Esophagus muscularis mucosa (tissue), 4 donors: ENCODE data around the gene FBXO34. TPM values are rescaled to one million over a fixed set of nuclear protein-coding genes. Genes with fewer than 3 reads are reported as not detected.

Experiments used
- DNase-seq: peaks from one replicate; pipeline ENCODE4 v3.0.0-alpha.2; 2017; ENCODE audit errors: extremely low spot score
- H3K27ac ChIP-seq, 4 donors: fragments of 200-600 bp; sonication (generic); replicated peaks in 1 of 4; 1 replicate in 3 of 4; 2 replicates in 1 of 4; pipeline ENCODE4 v1.5.1; 2016 to 2019; ENCODE audit warnings: mild to moderate bottlenecking in 1 of 4
- H3K27me3 ChIP-seq, 4 donors: fragments of 200-600 bp; sonication (generic); one replicate each; pipeline versions ENCODE4 v1.5.1 to v1.6.0; 2016 to 2019
- H3K36me3 ChIP-seq, 4 donors: fragments of 200-600 bp; sonication (generic); one replicate each; pipeline ENCODE4 v1.5.1; 2016 to 2019
- H3K4me1 ChIP-seq, 4 donors: fragments of 200-600 bp; sonication (generic); one replicate each; pipeline ENCODE4 v1.5.1; 2016 to 2019
- H3K4me3 ChIP-seq, 4 donors: fragments of 200-600 bp; sonication (generic); 1 replicate in 2 of 4; 2 replicates in 2 of 4; pipeline ENCODE4 v1.5.1; 2016 to 2019; ENCODE audit warnings: mild to moderate bottlenecking in 4 of 4, moderate library complexity in 1 of 4
- H3K9me3 ChIP-seq, 4 donors: fragments of 200-600 bp; sonication (generic); 1 replicate in 3 of 4; 2 replicates in 1 of 4; pipeline ENCODE4 v1.5.1; 2016 to 2019
- EP300 ChIP-seq: sonication (generic); formaldehyde crosslinking; IDR thresholded peaks from one replicate; pipeline ENCODE4 v1.6.1; 2017; ENCODE audit warnings: antibody characterized with exemption
- POLR2A ChIP-seq: fragments of 450-650 bp; IDR thresholded peaks from one replicate; pipeline ENCODE4 v1.6.1; 2017; ENCODE audit warnings: antibody characterized with exemption, moderate library complexity, mild to moderate bottlenecking, low read depth
- POLR2AphosphoS5 ChIP-seq, 2 donors: sonication (generic); formaldehyde crosslinking; IDR thresholded peaks; one replicate each; pipeline ENCODE4 v1.6.1; 2017; ENCODE audit warnings: antibody characterized with exemption in 2 of 2
- WGBS: methylation state at CpG from one replicate; pipeline ENCODE4 v1.1.5; 2018; 5-methylcytosine and 5-hydroxymethylcytosine counted together
- intact Hi-C: fragments of 100-400 bp; cut with DNase I; formaldehyde crosslinking; loops from one replicate; pipeline ENCODE4 v1.15.1; 2023
- total RNA-seq, 4 donors: library from RNA; depleted of rRNA; stranded (reverse); fragments of >200 nt; gene quantifications; one replicate each; pipeline versions ENCODE4 v1.1.0 to v1.2.1, GENCODE V29; 2016
- TF ChIP-seq, protein P1 (sequence below), 3 experiments: fragments of 200-600 bp in 2 of 3; fragments of 450-650 bp in 1 of 3; sonication (generic) in 2 of 3; IDR thresholded peaks; one replicate each; pipeline ENCODE4 v1.5.1; 2017 to 2019; ENCODE audit warnings: antibody characterized with exemption in 3 of 3, mild to moderate bottlenecking in 2 of 3, moderate library complexity in 1 of 3

FBXO34 gene
- total RNA-seq, 4 donors from 2014 or later: 16.2 to 22.0 (median 20.4) TPM

DNA sequence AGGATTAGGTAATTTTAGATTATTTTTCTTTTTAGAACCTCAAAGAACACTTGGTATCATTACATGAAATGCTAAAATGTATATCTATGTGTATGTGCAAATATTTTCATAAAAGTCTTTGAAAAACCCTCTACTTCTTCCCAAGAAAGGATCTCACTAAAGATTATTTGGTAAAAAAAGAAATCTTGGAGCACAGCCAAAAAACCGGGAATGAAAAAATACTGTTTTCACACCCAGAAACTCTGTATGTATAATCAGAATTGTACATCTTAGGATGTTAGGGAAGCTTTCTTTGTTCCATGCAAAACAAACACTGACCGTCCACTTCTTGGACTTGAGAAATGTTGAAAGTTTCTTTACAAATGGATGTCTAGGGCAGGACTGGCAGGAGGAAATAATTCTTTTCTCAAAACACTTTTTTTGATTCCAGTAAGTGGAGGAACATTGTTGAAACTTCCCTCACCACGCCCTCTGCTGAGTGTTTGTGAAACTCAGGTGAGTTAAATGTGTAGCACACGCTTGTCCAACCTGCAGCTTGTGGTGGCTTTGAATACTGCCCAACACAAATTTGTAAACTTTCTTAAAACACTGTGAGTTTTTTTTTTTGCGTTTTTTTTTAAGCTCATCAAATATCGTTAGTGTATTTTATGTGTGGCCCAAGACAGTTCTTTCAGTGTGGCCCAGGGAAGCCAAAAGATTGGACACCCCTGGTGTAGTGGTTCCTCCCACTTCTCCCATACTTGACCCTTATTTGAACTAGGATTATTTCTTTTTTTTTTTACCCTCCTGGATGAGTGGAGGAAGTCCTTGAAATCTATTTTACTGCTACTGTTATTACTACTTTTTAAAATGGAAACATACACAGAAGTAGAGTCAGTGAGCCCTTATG is 26.6 kb downstream of the FBXO34 start:
- peaks cover 29 to 32% (median 30%) of the 10 kb centered on the region in 4 donors for H3K4me1 ChIP-seq
- no peak overlapping the region for H3K4me3 ChIP-seq
- H3K27me3 ChIP-seq: no peaks in the 10 kb centered on the region
- H3K27ac ChIP-seq: no peak overlapping the region
- intact Hi-C loops: no loop called here
- 65% methylated on average over 6 of the region's 6 CpGs for WGBS
- DNase-seq: no peak
- peaks cover 0 to 11% (median 4%) of the 10 kb centered on the region in 4 donors for H3K36me3 ChIP-seq
- no peaks in the 10 kb centered on the region for H3K9me3 ChIP-seq
- no peak for TF ChIP-seq POLR2AphosphoS5 (IDR thresholded peaks at IDR 0.05)
- TF ChIP-seq, protein P1, sequence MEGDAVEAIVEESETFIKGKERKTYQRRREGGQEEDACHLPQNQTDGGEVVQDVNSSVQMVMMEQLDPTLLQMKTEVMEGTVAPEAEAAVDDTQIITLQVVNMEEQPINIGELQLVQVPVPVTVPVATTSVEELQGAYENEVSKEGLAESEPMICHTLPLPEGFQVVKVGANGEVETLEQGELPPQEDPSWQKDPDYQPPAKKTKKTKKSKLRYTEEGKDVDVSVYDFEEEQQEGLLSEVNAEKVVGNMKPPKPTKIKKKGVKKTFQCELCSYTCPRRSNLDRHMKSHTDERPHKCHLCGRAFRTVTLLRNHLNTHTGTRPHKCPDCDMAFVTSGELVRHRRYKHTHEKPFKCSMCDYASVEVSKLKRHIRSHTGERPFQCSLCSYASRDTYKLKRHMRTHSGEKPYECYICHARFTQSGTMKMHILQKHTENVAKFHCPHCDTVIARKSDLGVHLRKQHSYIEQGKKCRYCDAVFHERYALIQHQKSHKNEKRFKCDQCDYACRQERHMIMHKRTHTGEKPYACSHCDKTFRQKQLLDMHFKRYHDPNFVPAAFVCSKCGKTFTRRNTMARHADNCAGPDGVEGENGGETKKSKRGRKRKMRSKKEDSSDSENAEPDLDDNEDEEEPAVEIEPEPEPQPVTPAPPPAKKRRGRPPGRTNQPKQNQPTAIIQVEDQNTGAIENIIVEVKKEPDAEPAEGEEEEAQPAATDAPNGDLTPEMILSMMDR (IDR thresholded peaks at IDR 0.05): no peak
- TF ChIP-seq POLR2A: no peak

DNA sequence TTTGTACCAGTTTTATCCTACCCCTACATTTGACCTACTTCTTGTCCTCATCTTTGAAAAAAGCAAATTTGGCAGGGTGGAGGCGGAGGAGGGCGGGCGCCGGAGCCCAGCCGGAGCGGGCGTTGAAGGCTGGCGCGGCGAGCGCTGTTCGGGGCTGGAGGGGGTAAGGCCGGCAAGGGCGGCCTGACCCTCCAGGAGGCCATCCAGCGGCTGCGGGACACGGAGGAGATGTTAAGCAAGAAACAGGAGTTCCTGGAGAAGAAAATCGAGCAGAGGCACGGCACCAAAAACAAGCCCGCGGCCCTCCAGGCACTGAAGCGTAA is 27.2 kb downstream of the FBXO34 start:
- no peaks in the 10 kb centered on the region for H3K27me3 ChIP-seq
- 95% methylated on average over 22 of the region's 22 CpGs for WGBS
- H3K36me3 ChIP-seq: peaks cover 0 to 11% (median 4%) of the 10 kb centered on the region in 4 donors
- intact Hi-C loops: no loop called here
- H3K27ac ChIP-seq: no peak overlapping the region
- no peaks in the 10 kb centered on the region for H3K9me3 ChIP-seq
- no peak for DNase-seq
- TF ChIP-seq POLR2AphosphoS5 (IDR thresholded peaks at IDR 0.05) (no peak), EP300 (no peak), POLR2A (no peak)
- TF ChIP-seq, protein P1 (IDR thresholded peaks at IDR 0.05): no peak
- no peak overlapping the region for H3K4me3 ChIP-seq
- H3K4me1 ChIP-seq: peaks cover 35 to 38% (median 36%) of the 10 kb centered on the region in 4 donors

DNA sequence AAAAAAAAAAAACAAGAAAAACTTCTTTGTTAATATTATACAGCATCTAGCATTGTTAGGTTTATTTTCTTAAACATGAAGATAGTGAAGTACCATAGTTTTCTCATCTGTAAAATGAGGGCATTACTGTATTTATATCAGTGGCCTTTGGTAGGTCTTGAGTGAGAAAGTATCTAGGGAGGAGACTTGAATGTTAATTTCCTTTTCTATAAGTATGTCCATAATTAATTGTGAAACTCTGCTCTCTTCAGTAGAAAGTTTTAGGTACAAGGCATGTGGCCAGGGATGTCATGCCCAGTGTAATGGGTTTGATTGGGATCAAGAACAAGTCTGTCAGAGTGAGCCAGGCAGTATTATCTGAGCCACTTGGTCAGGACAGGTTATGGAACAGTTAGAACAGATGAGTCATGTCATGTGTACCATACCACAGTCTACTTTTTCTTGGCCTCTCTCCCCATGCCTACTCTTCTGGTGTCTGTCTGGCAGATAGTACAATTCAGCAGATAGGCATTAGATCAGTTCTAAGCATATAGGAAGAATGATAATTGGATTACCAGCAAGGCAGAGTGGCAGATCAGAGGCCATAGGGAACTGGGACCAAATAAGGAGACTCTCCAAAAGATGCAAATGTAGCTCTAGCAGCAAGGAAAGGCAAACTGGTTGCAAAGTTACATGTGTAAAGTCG is 30.4 kb downstream of the FBXO34 start:
- no peak overlapping the region for H3K27ac ChIP-seq
- H3K27me3 ChIP-seq: no peaks in the 10 kb centered on the region
- no peak overlapping the region for H3K4me3 ChIP-seq
- intact Hi-C loops: no loop called here
- 95% methylated on average over 1 of the region's 1 CpG for WGBS
- H3K36me3 ChIP-seq: peaks cover 0 to 11% (median 4%) of the 10 kb centered on the region in 4 donors
- no peak for DNase-seq
- no peaks in the 10 kb centered on the region for H3K9me3 ChIP-seq
- peaks cover 42 to 49% (median 48%) of the 10 kb centered on the region in 4 donors for H3K4me1 ChIP-seq
- TF ChIP-seq, protein P1 (IDR thresholded peaks at IDR 0.05): no peak
- TF ChIP-seq POLR2A (no peak), POLR2AphosphoS5 (IDR thresholded peaks at IDR 0.05) (peak in 1 of 2 donors; percentile 24)

DNA sequence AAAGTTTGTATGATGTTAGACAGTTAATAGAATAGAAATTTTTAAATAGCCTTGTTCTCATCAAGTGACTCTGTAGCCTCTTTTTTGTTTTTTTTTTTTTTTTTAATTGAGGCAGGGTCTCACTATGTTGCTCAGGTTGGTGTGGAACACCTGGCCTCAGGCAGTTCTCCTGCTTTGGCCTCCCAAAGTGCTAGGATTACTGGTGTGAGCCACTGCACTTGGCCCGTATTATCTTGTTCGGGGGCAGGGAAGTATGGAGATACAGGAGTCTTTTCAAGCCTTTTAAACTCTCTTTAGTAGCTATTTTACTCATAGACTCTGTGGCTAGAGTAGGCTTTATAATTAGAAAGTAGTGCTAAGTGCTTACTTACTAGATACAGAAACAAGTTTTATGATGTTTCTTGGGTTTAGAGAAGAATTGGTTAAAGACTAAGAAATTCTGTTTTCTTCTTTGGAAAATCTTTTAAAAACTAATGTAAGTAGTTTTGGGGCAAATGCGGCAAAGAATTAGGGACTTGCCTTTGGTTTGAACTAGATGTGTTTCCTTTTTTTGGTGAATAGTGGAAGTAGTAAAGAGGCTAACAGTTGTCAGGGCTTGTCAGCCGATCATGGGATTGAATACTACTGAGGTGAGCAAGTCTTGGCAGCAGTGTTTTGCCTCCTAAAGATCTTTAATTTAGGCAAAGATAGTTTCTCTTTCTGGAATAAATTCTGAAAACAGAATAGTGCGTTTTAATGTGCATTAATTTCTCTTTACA is 31.3 kb downstream of the FBXO34 start:
- intact Hi-C loops: no loop called here
- TF ChIP-seq, protein P1 (IDR thresholded peaks at IDR 0.05): no peak
- TF ChIP-seq EP300 (no peak), POLR2A (no peak), POLR2AphosphoS5 (IDR thresholded peaks at IDR 0.05) (no peak)
- H3K4me3 ChIP-seq: no peak overlapping the region
- H3K27ac ChIP-seq: no peak overlapping the region
- H3K9me3 ChIP-seq: no peaks in the 10 kb centered on the region
- DNase-seq: no peak
- no peaks in the 10 kb centered on the region for H3K27me3 ChIP-seq
- peaks cover 0 to 11% (median 4%) of the 10 kb centered on the region in 4 donors for H3K36me3 ChIP-seq
- H3K4me1 ChIP-seq: peaks cover 33 to 56% (median 49%) of the 10 kb centered on the region in 4 donors
- 82% methylated on average over 5 of the region's 5 CpGs for WGBS
